ENCODE measurements around the gene AGPAT3.

The AGPAT3 gene

DNA sequence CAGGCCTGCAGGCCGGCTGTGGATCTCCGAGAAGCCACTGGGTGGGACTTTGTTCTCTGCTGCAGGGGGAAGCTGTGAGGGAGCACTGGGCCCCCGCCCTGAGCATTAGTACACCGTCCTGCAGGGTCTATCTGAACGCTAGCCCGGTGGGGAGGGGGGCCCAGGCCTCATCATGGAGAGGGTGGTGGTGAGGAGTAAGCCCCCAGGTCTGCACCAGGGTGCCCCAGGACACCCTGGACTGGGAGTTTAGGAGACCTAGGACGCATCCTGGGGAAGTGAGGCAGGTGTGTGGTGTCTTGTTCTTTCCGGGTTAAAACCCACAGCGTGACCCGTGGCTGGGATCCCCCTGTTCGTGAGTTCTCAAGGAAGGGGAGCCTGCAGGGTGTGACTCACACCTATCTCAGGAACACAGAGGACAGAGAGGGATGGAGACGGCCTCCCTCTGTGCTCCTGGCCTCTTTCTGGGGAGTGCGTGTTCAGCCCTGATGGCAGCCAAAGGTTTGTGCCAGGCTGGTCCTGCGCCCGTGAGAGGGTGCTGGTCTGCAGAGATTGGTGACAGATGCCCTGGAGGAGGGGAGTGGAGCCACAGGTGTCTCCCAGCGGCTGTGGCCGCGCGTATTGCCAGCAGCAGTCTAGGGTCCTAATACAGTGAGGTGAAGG lies 44.8 kb downstream of the AGPAT3 start:
- DNase-seq, result no peak

DNA sequence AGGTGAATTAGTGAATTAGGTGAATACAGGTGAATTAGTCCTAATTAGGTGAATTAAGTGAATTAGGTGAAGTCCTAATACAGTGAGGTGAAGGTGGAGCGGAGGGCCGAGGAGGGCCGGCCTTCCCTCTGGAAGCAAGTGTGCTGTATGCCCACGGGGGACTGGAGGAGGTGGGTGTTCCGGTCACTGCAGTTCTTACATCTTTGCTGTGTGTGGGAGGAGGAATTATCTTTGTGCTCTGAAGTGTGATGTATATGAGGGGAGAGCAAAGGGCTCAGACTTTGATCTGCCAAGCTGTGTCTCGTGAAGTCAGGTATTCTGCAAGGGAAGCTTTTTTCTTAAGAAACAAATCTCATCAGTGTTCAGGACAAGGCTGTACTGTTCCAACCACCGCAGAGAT lies 45.4 kb downstream of the AGPAT3 start:
- no peak for DNase-seq

DNA sequence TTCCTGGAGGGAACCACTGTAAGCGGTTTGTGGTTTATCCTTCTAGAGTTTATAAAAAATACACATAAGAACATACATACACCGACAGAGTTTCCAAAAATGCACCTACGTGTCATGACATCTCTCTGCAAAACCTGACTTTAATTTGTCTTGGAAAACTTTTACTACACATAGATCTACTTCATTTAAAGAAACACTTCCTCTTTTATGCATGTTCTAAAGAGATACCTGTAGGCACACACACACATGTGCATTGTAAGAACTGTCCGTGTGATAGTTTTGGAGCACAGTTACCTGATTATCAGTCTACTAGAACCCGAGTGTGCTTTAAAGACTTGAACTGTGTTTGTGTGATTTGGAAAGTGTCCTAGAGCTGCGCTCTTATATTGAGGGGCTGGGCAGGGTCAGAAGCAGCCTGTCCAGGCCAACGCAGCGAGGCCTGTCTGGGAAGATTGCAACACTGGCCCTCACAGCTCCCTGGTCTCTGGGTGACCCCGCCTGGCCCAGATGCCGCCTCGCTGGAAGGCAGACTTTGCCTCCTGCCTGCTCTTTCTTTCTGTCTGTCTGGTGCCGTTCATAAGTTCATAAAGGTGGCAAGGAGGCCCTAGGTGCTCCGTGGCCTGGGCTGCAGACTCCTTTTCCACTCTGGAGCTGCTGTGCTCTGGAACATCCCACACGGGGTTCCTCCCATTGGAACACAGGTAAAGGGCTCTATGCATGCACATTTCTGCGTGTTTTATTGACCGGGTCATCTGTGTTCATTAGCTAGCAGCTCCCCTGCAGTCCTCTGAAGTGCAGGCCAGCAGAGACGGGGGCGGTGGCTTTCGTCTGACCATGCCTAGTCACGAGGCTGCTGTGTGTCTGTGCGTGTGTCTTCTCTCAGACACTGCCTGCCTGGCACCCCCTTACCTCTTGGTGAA lies 46.3 kb downstream of the AGPAT3 start:
- DNase-seq, result no peak

DNA sequence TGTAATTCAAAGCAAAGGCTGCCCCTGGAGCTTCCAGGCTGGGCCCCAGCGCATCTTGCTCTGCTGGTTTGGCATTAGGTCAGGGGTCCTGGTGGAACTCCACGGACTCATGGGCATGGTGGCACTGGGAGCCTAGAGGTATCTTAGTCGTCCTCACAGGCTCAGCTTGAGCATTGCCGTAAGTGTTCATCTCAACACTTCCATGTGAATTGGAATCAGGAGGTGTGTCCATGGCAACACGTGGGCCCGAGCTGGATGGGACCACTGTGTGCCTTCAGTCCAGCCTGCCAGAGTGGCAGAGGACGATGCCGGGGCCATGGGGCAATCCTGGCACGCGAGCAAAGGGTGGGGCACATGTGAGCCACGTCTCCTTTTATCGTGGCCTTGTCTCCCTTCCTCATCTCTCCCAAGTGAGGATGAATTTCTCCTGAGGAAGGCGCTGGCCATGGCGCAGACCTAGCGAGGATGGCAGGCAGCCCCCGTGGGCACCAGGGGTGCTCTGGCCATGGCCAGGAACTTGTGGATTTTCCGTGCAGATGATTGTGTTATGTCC lies 47.0 kb downstream of the AGPAT3 start:
- DNase-seq, result no peak

DNA sequence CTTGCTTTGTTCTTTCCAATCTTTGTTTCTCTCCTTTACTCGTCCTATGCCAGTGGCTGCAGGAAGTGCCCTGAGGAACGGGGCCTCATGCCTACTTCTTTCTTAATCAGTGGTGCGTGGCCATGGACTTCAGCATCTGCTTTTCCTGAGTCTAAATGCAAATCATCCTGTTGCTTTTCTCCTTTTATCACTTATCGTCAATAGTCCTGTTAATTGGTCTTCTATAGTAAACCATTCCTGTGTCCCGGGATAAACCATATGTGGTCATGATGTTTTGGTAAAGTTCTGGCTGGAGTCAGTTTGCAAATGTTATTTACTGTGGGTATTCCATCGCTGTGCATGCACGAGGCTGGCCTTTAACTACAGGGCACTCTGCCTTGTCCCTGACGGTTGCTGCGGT lies 47.5 kb downstream of the AGPAT3 start:
- no peak for DNase-seq

DNA sequence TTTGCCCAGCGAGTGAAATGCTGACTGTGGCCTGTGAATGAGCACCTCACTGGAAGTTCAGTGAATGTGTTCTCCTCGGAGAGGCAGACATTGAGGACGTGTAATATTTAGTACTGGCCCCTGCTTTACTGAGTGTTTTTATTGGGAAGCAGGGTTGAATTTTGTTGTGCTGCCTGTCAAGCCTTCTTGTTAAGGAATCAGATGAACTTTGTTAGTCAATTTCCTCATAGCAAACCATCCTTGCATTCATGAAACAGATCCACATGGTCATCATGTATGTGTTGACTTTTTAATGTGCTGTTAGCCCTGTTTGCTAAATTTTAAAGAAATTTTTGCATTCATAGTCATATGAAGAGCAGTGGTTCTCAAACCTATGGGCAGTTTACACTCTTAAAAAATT lies 47.9 kb downstream of the AGPAT3 start:
- no peak for DNase-seq

DNA sequence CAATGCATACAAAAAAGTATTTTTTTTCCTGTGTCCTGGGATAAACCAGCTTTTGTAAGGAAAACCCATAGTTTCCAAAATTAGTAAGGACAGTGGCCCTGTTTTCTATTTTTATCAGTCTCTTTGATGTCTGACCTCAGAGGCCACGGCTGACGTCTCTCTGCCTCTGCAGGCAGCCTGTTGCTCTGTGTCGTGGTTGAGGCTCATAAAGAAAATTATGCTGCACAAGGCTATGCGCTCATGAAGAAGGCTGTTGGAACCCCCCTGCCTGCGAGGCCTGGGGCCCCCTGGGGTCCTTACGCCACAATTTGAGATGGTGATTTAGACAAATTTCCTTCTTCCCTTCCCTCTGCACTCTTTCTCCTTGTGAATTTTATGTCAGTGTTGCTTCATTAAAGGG lies 48.9 kb downstream of the AGPAT3 start:
- DNase-seq, result no peak

DNA sequence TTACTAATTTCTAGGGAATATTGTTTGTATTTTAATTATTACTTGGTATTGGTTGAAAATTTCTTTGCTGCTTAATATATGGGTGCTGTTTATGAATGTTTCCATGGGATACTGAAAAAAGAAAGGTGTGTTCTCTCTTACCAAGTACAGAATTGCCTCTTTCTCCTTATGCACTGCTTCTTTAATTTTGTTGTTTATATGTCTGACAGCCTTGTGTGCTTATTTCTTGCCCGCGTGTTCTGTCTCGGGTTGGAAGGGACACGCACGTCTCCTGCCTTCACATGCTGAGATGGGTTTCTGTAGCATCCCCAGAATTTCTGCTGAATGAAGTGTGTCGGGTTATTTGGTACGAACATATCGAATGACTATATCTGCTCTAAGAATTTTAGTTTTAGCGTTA lies 51.1 kb downstream of the AGPAT3 start:
- no peak for DNase-seq

DNA sequence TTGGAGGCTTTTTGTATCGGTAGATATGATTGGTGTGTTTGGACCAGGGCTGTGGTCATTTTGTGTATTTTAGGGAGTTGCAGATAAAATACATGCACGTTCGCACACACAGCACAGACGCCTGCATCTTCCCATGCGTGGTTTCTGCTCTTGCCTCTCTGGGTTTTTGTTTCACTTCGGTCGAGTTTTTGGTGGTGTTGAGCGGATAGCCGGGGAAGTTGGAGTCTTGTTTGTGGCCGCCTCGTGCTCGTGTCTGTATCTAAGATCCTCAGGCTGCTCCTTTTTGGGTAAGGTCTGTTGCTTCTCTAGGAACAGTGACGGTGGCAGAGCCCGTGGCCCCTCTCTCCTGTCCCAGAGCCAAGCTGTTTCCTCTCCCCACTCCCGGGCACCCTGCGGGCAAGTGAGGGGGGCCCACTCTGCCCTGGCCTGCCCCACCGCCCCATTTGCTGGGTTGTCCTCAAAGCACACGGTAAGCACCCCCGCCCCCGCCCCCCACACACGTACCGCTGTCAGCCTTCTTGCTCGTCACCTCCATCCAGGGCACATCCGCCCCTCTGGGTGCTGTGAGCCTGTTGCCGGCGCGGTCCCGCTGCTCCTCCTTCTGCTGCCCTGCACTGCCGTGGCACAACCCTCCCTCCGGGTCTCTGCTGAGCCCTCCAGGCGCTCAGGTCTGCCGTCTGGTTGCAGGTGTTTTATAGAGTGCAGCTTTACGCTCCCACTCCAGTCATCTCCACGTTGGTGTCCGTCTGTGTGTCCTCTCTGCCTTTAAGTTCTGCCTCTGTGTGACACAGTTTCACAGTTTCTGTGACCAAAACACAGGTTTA lies 51.9 kb downstream of the AGPAT3 start:
- DNase-seq, result no peak

DNA sequence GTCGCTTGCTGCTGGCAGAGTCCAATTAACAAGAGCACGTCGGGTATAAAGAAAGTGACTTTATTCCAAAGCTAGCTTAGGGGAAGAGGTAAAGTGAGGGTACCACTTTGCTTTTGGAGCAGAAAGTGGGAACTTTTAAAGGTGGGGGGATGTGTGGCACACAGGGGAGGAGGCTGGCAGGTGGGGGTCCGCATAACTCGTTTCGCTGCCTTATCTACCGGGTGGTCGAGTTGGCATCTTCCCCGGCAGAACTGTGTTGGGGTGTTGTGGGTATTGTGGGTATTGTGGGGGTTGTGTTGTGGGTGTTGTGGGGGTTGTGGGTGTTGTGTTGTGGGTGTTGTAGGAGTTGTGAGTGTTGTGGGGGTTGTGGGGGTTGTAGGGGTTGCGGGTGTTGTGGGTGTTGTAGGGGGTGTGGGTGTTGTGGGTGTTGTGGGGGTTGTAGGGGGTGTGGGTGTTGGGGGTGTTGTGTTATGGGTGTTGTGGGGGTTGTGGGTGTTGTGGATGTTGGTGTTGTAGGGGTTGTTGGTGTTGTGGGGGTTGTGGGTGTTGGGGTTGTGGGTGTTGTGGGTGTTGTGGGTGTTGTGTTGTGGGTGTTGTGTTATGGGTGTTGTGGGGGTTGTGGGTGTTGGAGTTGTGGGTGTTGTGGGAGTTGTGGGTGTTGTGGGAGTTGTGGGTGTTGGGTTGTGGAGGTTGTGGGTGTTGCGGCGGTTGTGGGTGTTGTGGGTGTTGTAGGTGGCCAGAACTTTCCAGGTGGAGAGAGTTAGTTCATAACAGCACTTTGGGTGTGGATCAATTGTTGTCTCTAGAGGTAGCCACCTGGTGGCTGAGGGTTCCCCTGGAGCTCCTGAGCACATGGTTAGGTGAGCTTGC lies 52.7 kb downstream of the AGPAT3 start:
- no peak for DNase-seq

DNA sequence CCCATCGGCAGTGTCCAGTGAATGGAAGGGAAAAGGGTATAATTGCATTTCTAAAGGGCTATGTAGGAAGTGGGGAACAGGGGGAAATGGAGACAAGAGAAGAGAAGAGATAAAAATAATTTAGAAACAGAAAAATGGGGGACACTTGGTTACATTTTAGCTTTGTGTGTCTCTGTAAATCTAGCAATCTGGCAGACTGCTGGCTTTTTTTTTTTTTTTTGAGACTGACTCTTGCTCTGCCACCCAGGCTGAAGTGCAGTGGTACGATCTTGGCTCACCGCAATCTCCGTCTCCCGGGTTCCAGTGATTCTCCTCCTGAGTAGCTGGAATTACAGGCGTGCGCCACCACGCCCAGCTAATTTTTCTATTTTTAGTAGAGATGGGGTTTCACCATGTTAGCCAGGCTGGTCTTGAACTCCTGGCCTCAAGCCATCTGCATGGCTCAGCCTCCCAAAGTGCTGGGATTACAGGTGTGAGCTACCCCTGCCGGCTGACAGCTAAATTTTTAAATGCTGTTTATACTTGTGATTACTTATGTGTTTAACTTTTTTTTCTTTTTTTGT lies 53.4 kb downstream of the AGPAT3 start:
- no peak for DNase-seq

DNA sequence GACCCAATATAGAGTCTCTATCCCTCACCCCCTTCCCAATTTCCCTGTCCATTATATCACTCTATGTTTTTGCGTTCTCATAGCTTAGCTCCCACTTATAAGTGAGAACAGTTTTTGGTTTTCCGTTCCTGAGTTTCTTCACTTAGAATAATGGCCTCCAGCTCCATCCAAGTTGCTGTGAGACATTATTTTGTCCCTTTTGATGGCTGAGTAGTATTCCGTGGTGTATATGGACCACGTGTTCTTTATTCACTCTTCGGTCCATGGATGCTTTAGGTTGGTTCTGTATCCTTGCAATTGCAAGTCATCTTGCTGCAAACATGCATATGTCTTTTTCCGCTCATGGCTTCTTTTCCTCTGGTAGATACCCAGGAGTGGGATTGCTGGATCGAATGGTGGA lies 54.3 kb downstream of the AGPAT3 start:
- DNase-seq, result no peak

DNA sequence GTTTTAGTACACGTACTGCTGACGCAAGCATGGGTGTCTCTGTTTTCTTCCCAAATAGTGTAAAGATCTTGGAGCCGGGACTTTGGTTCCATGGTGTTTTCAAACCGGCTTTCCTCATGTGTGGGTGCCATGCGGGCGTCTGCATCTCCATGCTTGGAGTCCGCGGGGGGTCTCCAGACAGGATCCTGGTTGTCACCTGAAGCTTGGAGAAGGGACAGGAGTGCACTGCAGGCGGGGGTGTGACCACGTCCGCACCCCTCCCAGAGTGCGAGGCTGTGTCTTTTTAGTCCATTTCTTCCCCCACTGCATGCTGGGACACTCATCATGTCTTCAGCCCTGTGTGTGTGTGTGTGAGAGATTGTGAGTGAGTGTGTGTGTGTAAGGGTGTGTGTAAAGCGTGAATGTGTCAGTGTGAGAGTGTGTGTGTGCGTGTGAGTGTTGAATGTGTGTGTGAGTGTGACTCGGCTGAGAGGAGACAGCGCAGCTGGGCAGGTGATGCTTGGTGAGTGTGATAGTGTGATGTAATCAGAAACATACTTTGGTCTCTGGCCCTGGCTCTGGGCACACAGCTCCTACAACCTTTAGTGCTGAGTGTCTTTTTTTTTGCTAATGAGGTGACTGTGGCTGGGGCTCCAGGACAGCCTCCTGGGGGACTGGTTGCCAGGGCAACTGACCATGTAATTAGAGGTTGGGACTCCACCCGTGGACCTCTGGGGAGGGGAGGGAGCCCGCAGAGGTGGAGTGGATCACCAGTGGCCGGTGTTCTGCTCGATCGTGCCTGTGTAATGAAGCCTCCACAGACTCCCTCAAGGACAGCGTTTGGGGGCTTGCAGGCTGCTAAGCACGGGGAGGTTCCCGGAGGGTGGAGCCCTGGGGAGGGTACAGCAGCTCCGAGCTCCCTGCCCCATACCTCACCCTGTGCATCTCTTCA lies 55.1 kb downstream of the AGPAT3 start:
- DNase-seq, result no peak

DNA sequence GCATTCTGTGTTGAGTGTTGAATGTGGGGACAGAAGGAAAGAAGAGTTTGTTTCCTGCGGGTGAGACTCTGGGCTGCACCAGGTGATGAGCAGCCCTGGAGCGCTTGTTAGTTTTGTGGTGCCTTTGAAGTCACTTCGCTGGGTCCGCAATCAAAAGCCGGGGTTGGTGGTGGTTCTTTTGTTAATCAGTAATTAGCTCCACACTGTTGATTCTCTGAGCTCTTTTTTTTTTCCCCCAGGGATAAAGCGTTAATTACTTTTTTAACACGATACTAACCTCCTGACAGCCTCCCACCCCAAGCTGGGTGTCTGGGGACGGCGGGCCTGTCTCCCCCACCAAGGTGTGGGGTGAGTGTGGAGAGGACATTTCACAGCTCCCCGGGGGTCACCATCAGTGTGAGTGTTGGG lies 56.6 kb downstream of the AGPAT3 start:
- no peak for DNase-seq

DNA sequence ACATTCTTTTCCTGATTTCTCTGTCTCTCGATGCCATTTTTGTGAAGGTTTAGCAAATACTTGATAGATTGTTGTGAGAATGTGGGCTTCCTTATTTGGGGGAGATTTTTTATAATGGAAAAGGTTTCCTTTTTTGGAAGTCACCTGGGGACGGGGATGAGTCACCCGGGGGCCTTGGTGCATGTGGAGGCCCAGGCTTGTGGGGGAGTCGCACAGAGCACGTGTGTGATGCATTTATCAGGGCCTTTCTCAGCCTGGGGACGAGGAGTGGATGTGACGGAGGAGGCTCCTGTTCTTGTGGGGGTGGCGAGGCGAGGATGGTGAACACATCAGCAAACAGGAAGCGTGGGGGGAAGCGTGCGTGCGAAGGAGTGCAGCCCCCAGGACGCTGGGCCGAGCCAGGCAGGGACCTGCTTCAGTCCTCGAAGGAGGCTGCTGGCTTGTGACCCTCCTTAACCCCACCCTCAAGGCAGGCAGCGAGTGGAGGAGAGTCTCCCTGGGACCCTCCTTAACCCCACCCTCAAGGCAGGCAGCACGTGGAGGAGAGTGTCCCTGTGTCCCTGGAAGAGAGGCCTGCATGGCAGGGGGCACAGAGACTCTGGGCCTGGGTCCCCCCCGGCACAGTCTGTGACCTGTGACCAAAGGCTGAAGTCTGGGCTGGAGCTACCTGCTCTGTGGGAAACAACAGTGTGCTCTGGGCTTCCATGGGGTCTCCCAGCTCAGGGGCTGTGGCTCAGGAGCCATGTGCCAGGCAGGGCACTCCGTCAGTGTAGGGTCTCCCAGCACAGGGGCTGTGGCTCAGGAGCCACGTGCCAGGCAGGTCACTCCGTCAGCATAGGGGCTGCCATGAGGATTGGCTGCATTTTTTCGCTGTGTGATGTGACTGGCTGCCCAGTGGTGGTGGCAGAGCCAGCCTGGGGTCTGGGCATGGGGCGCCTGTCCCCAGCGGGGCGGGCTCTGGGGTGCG lies 57.2 kb downstream of the AGPAT3 start:
- no peak for DNase-seq

DNA sequence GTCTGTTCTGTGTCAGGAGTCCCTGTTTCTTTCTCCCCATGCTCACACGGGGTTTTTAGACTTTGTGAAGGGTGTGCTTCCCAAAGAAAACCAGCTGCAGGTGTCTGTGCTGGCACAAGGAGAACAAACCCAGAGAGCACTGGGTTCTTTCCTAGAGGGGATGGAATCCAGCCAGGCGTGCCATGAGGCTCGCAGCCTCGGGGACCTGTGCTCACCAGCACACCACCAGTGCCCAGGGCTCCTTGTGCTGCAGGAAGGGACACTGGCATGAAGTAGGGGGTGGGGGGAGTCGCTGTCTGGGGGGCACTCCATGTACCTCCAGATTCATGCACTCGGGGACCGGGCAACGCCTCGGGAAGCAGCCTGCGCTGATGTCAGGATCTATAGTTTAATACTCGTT lies 57.9 kb downstream of the AGPAT3 start:
- no peak for DNase-seq

DNA sequence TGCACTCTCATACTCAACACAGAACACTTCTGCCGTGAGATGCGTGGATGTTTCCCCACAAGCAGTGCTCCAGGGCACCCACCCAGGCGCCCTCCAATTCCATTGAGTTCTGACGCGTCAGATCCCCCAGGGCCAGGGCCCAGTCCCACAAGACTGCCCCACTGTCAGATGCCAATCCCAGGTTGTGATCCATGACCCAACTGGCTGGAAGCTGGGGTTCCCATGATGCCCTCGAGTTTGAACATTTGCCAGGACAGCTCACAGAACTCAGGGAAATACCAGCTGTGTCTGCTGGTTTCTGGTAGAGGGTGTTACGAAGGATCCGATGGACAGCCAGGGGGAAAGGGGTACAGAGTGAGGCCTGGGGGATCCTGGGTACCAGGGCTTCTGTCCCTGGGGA lies 58.4 kb downstream of the AGPAT3 start:
- DNase-seq, result no peak

DNA sequence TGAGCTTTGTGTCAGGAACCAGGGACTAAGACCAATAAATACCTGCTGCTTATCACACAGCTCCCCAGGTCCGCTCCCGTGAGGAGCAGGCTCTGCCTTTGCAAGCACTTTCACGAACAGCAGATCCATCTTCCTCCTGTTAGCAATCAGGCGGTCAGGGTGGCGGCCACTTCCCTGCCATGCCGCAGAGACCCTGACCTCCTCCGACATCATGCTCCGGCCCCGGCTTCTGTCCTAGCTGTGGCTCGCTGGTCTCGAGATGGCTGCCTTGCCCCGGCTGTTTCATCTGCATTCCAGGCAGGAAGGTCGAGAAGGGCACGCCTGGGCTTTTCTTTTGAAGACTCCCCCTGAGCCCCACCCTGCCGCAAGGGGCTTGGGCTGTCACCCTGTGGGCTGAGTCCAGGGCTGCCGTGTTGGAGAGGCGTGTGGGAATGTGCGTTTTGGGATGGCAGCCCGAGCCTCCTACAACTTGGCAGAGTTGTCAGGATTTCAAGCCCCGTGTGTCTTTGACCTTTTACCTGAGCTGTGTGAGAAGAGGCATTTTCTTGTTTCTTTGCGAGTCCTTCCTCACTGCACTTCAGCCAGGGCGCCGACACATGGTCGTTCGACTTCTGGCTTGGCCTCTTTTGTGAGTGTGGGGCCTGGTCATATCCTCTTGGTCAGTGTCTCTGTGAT lies 59.5 kb downstream of the AGPAT3 start:
- no peak for DNase-seq

DNA sequence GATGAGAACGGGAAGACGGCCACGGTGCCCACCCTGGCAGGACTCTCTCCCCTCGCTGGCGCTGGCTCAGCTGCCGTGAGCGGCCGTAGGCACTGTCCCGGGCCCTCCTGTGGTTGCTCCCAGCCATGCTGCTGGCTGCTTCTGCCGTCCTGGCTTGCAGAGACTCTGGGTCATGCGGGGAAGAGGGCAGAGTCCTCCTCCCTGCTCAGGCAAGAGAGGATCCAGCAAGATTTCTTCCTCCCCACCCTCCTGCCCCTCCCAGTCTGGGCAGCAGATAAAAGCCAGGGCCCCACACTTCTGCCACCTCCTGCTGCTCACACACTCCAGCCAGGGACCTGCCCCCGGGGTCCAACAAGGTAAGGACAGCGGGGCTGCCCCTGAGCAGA lies 60.1 kb downstream of the AGPAT3 start:
- DNase-seq, result no peak

Measured in NCI-H748 treated with DMSO at 0.1 percent for 48 hours (cell line).